Airway epithelial cell (primary cell): ENCODE measurements around the gene HECTD4. TPM values are rescaled to one million over a fixed set of nuclear protein-coding genes. Genes with fewer than 3 reads are reported as not detected.

Experiments
- total RNA-seq: library from RNA; depleted of rRNA; stranded (reverse); fragments of >200 nt; gene quantifications from 2 replicates; pipeline ENCODE4 v1.2.3, GENCODE V29; 2015

The HECTD4 gene
- total RNA-seq, result 8.6 and 12.8 TPM in 2 replicates

GRCh38 chr12:112381883-112382796, at the start of gene HECTD4:
Gene HECTD4, minus strand, starts transcription at chr12:112382431. Its CDS starts 303 bp downstream, at chr12:112382128.

GRCh38 chr12:112418608-112419296, 36.5 kb upstream of the HECTD4 start, which contains the start of gene PTPN11:
Gene PTPN11, plus strand, starts transcription at chr12:112418947. Its CDS starts 165 bp downstream, at chr12:112419112.

GRCh38 chr12:112409064-112409905, 27.1 kb upstream of the HECTD4 start, which contains the start of gene RPL6:
Gene RPL6, minus strand, starts transcription at chr12:112409605. Its CDS starts 949 bp downstream, at chr12:112408656.

GRCh38 chr12:112125250-112125999, 256.8 kb downstream of the HECTD4 start, which contains the start of gene TRAFD1:
Gene TRAFD1, plus strand, starts transcription at chr12:112125560. Its CDS starts 4,963 bp downstream, at chr12:112130523.

Other genes with a start within 250 kb of the HECTD4 start
- gene RPL6, start 27.2 kb upstream of the HECTD4 start, total RNA-seq, result 2,110 and 2,323 TPM in 2 replicates
- 50.8 and 57.5 TPM in 2 replicates for gene PTPN11, start 36.5 kb upstream of the HECTD4 start, total RNA-seq